Measurements from ENCODE around the gene GPS1.

GPS1 gene

DNA sequence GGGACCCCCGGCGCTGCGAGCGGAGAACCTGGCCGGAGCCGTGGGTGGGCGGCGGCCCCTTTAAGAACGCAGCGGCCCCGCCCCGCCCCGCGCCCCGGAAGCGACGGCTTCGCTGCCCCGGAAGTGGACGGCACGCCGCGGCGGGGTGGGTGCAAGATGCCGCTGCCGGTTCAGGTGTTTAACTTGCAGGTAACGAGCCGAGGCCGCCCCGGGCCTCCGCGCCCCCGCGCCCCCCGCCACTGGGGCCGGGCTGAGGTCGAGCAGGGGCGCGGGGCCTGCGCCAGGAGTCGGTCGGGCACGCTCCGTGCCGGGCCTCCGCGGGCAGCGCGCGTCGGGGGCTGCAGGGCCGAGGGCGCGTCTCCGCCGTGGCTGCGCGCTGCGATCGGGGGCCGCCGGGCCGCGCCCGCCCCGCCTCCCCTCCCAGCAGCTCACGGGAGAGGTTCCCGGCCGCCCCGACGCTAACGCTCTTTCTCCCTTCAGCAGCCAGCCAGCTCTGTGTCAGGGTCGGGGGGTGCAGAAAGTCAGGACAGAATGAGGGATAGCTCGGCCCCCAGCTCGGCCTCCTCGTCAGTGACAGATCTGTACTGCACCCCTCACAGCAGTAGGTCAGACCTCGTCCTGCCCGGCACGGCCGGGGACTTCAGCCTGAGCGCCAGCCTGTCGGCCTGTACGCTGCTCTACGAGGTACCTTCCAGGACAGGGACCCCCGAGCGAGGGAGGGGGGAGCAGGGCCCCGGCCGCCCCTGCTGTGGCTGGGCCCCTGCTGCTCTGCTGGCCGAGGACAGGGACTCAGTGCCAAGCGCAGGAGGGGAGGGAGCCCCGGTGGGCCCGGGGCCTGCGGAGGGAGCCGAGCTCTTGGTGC, at the start of gene GPS1, which contains the start of gene RFNG:
TSS of gene GPS1 (plus strand) at position 123 of the 862 bp plus-strand sequence. CDS start at position 157, 34 bp downstream.
TSS of gene RFNG (minus strand) at position 36 of the 862 bp plus-strand sequence. CDS start 45 bp downstream, outside the sequence.
- DNase-seq (ENCODE audit: low read depth, low spot score) = no peak

- DNase-seq (ENCODE audit: low read depth, low spot score) = peak; percentile 67
Observed at GRCh38 chr17:82003411-82004381, 48.0 kb upstream of the GPS1 start.

DNA sequence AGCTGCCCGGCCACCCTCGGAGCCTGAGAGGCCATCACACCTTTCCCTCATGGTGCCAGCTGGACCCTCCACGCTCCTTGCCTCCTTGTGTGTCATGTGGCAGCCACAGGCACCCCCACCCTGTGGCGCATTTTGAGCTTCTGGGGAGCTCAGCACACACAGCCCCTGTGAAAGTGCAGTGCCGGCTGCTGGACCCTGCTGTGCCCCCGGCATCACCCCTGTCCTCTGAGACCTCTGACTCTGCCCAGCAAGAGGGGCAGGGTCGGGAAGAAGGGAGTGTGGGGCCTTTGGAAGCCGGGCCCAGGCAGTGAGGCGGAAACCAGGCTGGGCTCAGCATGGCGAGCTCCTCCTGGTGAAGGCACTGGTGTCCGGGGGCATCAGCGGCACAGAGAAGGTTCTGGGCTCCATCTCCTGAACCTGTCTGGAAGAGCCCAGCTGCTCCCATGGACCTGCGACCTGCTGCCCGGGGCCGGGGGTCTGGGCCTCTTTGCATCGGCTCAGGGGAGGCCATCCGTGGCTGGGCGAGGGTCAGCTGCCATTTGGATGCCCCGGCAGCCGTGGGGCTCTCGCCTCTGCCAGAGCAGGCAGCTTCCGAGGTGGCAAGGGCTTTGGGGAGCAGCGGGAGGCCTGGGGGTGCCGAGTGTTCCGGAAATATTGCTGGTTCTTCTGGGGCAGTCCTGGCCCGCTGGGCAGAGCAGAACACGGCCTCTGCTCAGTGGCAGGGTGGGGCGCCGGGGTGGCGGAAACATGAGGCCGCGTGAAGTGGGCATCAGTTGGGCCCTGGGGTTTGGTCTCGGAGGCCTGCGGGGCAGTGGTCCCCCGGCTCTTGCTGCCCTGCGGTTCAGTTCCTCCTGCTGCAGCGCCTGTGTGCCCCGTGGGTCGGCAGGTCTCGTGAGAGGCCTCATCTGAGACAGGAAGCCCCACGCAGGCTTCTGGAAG, 46.9 kb upstream of the GPS1 start:
- no peak for DNase-seq (ENCODE audit: low read depth, low spot score)

DNA sequence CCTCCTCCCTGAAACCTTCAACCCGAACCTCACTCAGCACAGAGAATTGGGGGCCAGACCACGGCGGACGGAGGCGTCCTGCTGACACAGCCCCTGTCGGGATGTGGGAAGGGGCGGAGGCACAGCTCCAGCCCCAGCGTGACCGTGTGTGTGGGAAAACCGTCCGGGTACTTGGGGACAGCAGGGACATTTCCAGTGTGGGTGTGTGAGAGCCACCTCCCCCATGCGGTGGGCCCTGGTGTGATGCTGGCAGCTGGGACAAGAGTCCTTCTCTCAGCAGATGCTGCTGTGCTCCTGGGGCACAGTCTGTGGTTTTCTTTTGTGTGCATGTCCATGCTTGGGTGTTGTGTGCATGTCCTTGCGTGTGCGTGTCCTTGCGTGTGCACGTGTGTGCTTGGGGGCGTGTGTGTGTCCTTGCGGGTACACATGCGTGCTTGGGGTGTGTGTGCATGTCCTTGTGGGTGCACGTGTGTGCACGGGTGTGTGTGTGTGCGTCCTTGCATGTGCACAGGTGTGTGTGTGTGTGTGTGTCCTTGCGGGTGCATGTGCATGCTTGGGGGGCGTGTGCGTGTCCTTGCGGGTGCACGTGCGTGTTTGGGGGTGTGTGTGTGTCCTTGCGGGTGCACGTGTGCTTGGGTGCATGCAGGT, 45.9 kb upstream of the GPS1 start:
- no peak for DNase-seq (ENCODE audit: low read depth, low spot score)

DNA sequence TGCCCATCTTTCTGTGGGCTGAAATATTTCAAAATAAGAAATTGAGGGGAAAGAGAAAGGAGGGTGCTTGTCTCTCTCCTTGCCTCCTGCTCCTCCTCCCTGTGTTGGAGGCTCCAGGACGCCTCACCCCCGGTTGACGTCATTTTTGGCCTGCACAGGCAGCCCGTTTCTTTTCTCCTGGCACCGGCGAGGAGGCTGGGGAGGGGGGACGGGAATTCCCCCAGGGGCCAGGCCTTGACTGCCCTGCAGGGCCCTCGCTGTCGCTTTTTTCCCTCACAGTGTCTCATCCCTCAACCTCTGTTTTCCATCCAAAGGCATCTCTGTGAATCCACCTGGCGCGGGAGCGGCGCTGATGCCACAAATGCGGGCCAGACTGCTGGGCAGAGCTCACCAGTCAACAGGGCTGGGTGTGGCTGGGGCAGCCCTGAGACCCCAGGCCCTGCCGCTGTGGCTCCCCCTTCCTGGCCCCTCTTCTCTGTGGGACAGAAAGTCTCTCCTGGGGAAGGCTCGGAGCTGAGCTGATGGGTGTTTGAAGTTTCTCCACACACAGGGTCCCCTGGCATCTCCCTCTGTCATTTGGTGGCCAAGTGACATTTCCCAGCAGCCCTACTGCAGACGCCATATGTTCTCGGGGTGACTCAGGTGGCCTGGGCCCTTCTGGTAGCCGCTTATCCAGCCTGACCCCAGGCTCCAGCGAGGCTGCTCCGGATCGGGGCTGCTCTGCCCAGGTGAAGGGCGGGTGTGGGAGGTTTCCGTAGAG, 45.0 kb upstream of the GPS1 start:
- DNase-seq (ENCODE audit: low read depth, low spot score) = no peak

DNA sequence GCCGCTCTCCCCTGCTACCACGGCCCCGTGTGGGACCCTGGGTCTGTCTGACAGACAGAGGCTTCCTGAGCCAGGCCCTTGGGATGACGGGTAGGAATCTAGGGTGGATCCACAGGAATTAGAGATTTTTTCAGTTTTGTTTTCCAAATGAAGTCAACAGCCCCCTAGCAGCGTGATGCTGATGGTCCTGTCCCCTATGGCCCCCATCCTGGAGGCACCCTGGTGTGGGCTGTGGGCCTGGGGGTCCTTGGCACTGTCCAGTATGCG, 44.5 kb upstream of the GPS1 start:
- DNase-seq (ENCODE audit: low read depth, low spot score) = no peak

- DNase-seq (ENCODE audit: low read depth, low spot score) = no peak
Observed at GRCh38 chr17:82007495-82008257, 44.0 kb upstream of the GPS1 start.

GRCh38 chr17:82008258-82008940, 43.3 kb upstream of the GPS1 start:
- DNase-seq (ENCODE audit: low read depth, low spot score) = no peak

DNA sequence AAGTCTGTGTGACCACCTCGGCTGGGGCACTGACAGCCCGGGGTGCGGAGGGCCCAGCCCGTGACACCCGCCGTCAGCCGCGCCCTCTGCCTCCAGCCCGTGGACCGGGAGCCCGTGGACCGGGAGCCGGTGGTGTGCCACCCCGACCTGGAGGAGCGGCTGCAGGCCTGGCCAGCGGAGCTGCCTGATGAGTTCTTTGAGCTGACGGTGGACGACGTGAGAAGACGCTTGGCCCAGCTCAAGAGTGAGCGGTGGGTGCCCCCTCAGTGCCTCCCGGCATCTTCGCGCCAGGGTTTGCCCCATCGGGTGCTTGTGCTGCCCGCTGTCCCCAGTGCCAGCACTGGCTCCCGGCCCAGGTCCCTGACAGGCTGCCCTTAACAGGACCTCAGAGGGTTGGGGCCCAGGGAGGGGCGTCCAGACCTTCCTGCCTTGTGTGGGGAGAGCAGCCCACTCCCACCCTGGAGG, 42.7 kb upstream of the GPS1 start:
- no peak for DNase-seq (ENCODE audit: low read depth, low spot score)

GRCh38 chr17:82009413-82009812, 42.3 kb upstream of the GPS1 start:
- no peak for DNase-seq (ENCODE audit: low read depth, low spot score)

DNA sequence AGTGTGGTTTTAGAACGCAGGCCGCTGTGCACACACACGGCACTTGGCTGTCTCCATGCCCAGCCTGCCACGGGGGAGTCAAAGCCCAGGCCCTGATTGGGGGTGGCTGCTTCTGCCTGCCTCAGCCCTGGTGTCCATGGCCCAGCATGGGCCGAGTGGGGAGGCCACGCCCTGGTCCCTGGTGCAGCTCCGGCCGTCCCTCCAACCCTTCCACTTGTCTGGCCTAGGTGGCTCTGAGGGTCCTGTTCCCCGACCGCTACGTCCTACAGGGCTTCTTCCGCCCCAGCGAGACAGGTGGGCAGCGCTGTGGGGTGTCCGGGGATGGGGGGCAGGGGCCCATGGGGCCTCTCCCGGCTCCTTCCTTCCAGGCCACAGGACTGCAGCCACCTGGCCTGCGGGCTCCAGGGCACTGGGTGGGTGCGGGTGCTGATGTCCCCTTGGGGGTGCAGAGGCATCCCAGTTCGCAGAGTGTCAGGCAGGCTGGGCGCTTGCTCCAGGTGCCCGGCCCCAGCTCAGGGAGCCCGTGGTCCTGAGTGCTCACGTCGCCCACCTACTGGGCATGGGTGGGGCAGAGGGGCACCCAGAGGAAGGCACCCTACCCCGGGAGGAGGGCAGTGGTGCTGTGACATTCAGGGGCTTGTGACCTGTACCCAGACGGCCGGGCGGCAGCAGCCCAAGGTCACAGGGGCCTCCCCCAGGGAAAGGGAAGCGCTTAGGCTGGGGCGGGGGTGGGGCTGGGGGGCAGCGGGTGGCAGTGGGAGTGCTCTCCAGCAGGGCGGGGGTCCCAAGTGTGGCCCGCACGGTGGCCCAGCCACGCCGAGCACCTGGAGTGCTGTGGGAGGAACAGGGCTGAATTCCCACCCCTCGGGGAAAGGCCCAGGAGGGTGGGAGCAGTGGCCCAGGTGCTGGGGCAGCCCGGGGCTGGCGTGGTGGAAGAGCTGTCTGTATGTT, 40.8 kb upstream of the GPS1 start:
- DNase-seq (ENCODE audit: low read depth, low spot score) = no peak

DNA sequence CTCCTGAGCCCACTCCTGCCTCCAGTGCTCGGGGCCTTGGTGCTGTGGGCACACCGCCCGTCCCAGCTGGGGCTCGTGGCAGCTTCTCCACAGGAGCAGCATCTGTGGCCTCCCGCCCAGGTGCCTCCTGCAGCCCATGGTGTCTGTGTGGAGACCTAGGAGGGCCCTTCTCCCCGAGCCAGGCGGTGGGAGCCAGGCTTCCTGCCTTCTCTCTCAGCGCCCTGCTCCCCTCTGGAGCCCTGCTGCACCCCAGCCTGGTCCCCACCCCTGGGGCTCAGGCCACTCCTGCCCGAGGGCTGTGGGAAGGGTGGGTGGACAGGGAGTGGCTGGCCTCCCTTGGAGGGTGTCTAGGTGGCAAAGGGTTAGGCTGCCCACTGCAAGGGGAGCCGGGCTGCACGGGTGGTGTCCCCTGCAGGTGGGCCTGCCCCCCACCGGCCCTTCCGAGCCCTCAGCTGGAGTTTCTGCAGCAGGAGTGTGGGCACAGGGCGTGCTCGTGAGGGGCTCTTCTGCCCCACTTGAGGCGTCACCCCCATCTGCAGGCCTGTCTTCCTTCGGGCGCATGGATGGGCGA, 40.0 kb upstream of the GPS1 start:
- DNase-seq (ENCODE audit: low read depth, low spot score) = no peak

DNA sequence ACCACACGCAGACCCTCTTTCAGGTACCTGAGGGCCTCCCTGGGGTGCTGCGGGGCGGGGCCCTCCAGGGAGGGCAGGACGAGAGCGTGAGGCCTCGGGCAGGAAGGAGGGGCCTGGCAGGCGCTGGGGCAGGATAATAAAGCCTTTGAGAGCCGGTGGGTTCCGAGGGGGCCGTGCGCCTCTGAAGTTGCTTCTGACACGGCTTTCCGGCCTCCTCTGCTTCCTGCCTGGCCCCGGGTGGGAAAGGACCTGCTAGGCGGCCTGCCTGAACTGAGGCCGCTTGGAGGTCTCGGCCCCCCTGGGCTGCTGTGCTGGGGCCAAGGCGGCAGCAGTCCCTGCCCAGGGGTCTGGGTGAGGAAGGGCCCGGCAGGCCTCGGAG, 39.4 kb upstream of the GPS1 start:
- DNase-seq (ENCODE audit: low read depth, low spot score) = no peak

- no peak for DNase-seq (ENCODE audit: low read depth, low spot score)
Observed at GRCh38 chr17:82012640-82013295, 38.9 kb upstream of the GPS1 start.

DNA sequence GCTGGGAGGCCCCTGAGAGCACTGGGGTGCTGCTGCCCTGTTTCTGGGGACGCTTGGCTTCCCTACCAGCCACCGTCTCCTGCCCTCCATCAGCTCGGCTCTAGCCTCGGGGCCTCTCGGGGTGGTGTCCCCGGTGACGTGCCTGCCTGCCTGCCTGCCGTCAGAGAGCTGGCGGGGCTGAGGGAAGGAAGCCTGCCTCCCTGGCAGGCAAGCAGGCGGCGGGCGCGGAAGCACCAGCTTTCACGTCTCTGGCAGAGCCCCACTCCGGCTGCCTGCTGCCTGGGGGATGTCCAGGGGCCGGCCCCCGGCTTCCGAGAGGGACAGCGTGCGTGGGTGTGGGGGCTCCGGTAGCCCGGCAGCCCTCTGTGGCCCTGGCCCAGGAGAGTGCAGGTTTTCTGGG, 38.4 kb upstream of the GPS1 start:
- DNase-seq (ENCODE audit: low read depth, low spot score) = no peak

GRCh38 chr17:82013772-82014321, 37.9 kb upstream of the GPS1 start:
- no peak for DNase-seq (ENCODE audit: low read depth, low spot score)

Data from smooth muscle cell of the brain vasculature (primary cell).